ENCODE results near the gene APRT. TPM values are rescaled to one million over a fixed set of nuclear protein-coding genes. Genes with fewer than 3 reads are reported as not detected.

The APRT gene, protein sequence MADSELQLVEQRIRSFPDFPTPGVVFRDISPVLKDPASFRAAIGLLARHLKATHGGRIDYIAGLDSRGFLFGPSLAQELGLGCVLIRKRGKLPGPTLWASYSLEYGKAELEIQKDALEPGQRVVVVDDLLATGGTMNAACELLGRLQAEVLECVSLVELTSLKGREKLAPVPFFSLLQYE
- total RNA-seq (2022; extraction: Qiagen RNA extraction; ENCODE audit: low read depth) = 310 to 457 TPM (median 407 TPM) in 5 replicates

DNA sequence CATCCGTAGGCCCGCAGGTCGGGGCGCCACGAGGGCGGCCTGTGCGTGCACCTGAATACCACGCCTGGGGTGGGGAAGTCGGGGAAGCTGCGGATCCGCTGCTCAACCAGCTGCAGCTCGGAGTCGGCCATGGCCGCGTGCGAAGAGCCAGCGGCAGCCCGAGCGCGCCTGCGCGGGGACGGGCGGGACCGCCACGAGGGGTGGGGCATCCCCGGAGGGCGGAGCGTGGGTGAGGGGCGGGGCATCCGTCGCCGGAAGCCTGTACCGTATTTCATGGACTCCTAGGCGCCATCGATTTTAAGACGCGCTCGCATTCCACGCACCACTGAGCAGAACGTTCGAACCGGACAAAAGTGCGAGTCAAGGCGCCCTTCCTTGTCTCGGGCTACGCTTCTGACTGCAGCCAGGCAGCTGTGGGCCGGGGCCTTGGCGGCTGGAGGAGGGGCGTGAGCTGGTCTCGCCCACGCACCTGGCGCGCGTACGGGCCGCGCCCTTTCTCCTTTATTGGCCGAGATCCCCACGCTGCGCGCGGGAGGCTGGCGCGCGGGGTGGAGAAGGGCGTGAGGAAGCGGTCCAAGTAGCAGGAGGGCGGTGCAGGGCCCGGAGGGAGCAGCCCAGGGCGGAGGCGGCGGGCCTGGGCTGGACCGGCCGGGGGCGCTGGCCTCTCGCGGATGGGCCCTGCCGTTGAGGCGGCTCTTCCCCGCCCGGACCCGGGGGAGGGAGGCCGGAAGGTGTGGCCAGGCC, at the start of gene APRT:
Gene APRT, minus strand, starts transcription at position 160 of the 744 bp plus-strand sequence. Its CDS starts 29 bp downstream, at position 131.

DNA sequence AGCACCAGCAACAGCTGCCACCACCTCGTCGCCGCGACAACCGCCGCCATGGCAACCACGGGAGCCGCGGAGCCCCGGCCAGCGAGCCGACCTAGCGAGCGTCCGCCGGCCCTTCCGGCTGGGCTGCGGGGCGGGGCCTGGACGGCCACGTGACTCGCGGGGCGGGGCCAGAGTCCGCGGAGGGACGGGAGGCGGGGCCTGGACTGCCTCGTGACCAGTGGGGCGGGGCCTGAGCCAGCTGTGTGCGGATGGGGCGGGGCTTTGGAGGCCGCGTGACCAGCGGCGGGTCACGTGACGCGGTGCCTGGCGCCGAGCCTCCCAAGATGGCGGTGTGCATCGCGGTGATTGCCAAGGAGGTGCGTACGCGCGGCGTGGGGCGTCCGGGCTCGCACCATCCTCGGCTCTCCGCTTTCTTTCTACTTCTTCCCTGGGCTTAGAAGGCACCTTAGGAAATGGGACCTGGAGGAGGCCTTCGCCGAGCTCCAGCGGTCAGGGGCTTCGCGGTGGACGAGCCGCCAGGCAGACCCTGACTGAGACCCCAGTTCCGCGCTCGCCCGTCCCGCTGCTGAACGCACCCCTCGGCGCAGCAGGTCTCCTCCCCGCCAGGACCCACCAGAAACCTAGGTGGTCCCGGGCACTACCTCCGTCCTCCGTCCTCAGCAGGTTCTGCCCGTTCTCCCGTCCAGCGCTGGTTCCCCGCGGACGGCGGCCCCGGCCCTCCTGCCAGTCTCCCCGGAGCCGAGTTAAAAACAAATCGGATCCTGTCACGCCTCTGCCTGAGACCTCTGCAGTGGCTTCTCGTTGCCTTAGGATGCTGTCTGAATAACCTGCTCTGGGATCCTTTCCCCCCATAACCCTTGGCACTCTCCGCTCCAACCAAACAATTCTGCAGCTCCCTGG, 45.4 kb upstream of the APRT start, which contains the start of the genes GALNS and TRAPPC2L:
Gene GALNS, minus strand, starts transcription at position 120 of the 900 bp plus-strand sequence. Its CDS starts 70 bp downstream, at position 50.
Gene TRAPPC2L, plus strand, starts transcription at position 300 of the 900 bp plus-strand sequence. Its CDS starts 24 bp downstream, at position 324.

DNA sequence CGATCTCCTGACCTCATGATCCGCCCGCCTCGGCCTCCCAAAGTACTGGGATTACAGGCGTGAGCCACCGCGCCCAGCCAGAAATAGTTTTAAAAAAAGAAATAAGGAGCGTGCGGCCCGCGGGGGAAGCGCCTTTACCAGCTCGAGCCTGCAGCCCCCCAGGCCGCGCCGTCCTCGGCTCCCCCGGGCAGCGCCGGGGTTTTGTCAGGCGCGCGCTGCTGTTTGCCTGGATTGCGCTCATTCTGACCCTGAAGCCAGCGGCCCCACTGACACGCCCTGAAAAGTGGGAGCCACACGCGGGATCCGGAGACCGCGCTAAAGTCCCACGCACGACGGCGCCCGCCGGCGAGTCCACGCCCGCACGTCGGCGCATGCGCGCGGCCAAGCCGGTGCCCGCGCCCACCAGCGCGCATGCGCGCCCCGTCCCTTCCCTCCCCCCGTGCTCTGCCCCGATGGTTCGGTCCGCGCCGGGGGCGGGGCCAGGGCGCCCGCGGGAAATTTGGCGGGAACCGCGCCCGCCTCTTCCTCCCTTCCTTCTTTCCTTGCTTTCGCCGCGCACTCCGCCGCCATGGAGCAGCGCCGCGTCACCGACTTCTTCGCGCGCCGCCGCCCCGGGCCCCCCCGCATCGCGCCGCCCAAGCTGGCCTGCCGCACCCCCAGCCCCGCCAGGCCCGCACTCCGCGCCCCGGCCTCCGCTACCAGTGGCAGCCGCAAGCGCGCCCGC, 8.3 kb downstream of the APRT start, which contains the start of gene CDT1:
Gene CDT1, plus strand, starts transcription at position 526 of the 724 bp plus-strand sequence. Its CDS starts 43 bp downstream, at position 569.

DNA sequence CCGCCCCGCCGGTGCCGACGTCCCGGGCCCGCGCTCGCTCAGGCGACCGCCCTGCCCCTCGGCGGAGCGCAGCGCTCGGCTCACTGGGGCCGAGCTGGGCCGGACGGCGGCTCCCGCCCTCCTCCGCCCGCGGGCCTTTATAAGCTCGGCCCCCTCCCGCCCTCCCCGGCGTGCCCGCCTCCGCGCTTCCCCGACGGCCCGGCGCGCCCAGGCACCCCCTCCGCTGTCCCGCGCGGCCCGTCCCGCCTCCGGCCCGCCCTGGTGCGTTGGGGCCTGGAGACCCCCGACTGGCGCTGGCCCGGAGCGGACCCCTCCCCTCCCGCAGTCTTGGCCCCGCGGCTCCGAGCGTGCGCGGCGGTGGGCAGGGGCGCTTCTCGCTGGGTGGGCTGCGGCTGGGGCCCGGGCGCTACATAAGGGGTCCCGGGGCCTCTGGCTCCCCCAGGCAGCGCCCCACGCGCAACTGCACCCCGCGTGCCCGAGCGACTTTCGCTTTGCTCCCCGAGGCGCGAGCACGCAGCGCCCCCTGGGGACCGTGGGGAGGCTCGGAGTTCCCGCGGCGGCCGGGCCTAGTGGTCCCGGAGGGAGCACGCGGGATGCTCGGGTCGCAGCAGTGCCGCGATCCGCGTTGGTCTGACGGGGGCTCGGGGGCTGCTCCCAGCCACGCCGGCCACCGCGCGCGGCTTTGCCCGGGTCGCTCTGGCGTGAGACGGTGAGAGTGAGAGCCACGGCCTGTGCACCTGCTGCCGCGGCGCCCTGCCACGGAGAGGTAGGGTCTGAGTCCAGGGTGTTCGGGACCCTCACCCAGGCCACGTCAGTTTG, 26.4 kb downstream of the APRT start, which contains the start of gene PIEZO1:
Gene PIEZO1, minus strand, starts transcription at position 115 of the 819 bp plus-strand sequence. CDS start 256 bp downstream, outside the sequence.

Other genes starting within 250 kb of the APRT start
- 41.8 to 48.8 TPM (median 47.6 TPM) in 5 replicates for gene ZC3H18, start 241.5 kb downstream of the APRT start, total RNA-seq (2022; extraction: Qiagen RNA extraction; ENCODE audit: low read depth)
- not detected in 5 replicates for gene IL17C, start 173.4 kb downstream of the APRT start, total RNA-seq (2022; extraction: Qiagen RNA extraction; ENCODE audit: low read depth)
- 267 to 301 TPM (median 293 TPM) in 5 replicates for gene CYBA, start 160.9 kb downstream of the APRT start, total RNA-seq (2022; extraction: Qiagen RNA extraction; ENCODE audit: low read depth)
- 16.6 to 23.1 TPM (median 20.2 TPM) in 5 replicates for gene MVD, start 148.8 kb downstream of the APRT start, total RNA-seq (2022; extraction: Qiagen RNA extraction; ENCODE audit: low read depth)
- gene SNAI3, start 125.4 kb downstream of the APRT start, total RNA-seq (2022; extraction: Qiagen RNA extraction; ENCODE audit: low read depth) = 0.08 to 0.32 TPM (median 0.17 TPM) in 4 of 5 replicates, not detected in the other
- gene RNF166, start 105.5 kb downstream of the APRT start, total RNA-seq (2022; extraction: Qiagen RNA extraction; ENCODE audit: low read depth) = 11.3 to 17.7 TPM (median 17.4 TPM) in 5 replicates
- gene CTU2, start 105.4 kb downstream of the APRT start, total RNA-seq (2022; extraction: Qiagen RNA extraction; ENCODE audit: low read depth) = 25.4 to 36.2 TPM (median 33.3 TPM) in 5 replicates
- 110 to 147 TPM (median 137 TPM) in 5 replicates for gene PIEZO1, start 26.7 kb downstream of the APRT start, total RNA-seq (2022; extraction: Qiagen RNA extraction; ENCODE audit: low read depth)
- 25.6 to 32.0 TPM (median 29.9 TPM) in 5 replicates for gene CDT1, start 8.1 kb downstream of the APRT start, total RNA-seq (2022; extraction: Qiagen RNA extraction; ENCODE audit: low read depth)
- 33.8 to 47.9 TPM (median 47.0 TPM) in 5 replicates for gene GALNS, start 45.0 kb upstream of the APRT start, total RNA-seq (2022; extraction: Qiagen RNA extraction; ENCODE audit: low read depth)
- 101 to 127 TPM (median 106 TPM) in 5 replicates for gene TRAPPC2L, start 45.2 kb upstream of the APRT start, total RNA-seq (2022; extraction: Qiagen RNA extraction; ENCODE audit: low read depth)
- not detected in 5 replicates for gene PABPN1L, start 54.7 kb upstream of the APRT start, total RNA-seq (2022; extraction: Qiagen RNA extraction; ENCODE audit: low read depth)
- 0.27 to 0.81 TPM (median 0.43 TPM) in 5 replicates for gene CBFA2T3, start 165.3 kb upstream of the APRT start, total RNA-seq (2022; extraction: Qiagen RNA extraction; ENCODE audit: low read depth)

Data from A549 treated with GW870086 at 1 μM for 4 hours (cell line).